HL-60/S4 treated with phorbol 12-myristate 13-acetate at 8.2 ng/mL for 4 days and 3 days (cell line): ENCODE measurements around the gene PIP4K2C.

Source experiments
- in situ Hi-C: fragments of 300-500 bp; cut with MboI; formaldehyde crosslinking; loops from 2 replicates; pipeline ENCODE4 v1.15.0; 2022; ENCODE audit warnings: low sequenced_read_pairs

Gene PIP4K2C

DNA sequence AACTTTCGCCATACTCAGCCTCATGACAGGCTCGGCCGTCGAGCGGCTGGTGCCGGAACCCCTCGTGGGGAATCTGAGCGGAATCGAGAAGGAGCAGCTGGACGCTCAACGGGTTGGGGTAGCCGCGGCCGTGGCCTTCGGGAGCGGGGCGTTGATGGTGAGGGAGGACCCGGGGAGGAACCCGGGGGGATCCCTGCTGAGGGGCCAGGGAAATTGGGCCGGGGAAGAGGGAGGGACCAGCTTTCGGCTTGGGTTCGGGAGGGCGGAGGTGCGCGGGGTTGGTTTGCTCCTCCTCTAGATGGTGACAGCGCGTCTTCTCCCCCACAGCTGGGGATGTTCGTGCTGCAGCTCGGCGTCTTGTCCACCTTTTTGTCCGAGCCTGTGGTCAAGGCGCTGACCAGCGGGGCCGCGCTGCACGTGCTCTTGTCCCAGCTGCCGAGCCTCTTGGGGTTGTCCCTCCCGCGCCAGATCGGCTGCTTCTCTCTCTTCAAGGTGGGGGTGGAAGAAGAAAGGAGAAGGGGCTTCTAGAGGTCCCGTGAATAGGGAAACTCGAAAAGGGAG lies 30.0 kb downstream of the PIP4K2C start:
- in situ Hi-C loops = no loop called here

DNA sequence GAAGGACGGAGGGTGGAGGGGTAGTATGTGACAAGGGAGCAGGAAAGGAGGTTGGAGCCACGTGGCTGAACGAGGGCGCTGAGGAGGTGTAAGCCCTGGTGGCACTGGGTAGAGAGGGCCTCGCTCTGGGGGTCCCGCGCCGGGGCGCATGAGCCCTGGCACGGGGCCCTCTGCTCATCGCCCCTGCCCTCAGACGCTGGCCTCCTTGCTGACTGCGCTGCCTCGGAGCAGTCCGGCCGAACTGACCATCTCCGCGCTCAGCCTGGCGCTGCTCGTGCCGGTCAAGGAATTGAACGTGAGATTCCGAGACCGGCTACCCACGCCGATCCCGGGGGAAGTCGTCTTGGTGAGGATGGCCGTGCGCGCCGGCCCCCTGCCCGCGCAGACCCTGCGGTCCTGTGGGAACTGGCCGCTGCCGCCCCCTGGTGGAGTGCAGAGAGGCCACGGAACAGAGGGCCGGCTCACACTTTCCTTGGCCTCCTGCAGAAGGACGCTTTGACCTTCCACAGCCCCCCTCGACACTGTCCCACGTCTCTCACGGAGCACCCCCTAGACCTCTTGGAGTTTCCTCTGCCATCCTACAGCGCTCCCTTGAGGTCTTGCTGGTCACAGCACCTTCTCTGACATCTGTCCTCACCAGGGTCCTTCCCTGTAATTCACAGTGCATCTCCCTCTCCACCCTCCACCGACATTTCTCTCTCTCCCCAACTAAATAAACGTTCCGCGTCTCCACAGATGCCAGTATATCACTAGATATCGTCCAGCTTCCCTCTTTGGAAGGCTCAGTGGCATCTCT lies 30.7 kb downstream of the PIP4K2C start:
- in situ Hi-C loops = no loop called here

- in situ Hi-C loops = no loop called here
Measured at GRCh38 chr12:57622293-57623245, 31.6 kb downstream of the PIP4K2C start.

DNA sequence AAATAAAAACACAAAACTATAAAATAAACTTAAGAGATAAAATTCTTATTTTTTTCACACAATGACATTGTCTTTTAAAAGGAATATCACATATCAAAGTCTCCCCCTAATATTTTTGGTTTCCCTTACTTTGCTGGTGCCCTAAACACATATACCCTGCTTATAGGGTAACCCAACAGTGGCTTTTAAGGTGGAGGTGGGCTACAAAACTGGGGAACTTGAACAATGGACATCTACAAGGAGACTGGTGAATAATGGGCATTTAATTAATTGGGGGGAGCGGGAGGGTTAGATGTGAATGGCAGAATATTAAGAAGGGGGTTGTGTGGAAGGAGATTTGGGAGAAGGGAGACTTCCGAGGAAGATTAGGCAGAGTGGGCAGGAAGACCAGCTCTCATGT lies 32.4 kb downstream of the PIP4K2C start:
- in situ Hi-C loops = no loop called here

- in situ Hi-C loops = no loop called here
Measured at GRCh38 chr12:57623811-57624390, 32.9 kb downstream of the PIP4K2C start.

GRCh38 chr12:57624441-57625220 lies 33.6 kb downstream of the PIP4K2C start:
- in situ Hi-C loops = no loop called here

GRCh38 chr12:57625261-57626032 lies 34.5 kb downstream of the PIP4K2C start:
- in situ Hi-C loops = no loop called here

- in situ Hi-C loops = no loop called here
Measured at GRCh38 chr12:57626111-57626920, 35.3 kb downstream of the PIP4K2C start.

GRCh38 chr12:57626921-57627445 lies 36.0 kb downstream of the PIP4K2C start:
- in situ Hi-C loops = no loop called here

DNA sequence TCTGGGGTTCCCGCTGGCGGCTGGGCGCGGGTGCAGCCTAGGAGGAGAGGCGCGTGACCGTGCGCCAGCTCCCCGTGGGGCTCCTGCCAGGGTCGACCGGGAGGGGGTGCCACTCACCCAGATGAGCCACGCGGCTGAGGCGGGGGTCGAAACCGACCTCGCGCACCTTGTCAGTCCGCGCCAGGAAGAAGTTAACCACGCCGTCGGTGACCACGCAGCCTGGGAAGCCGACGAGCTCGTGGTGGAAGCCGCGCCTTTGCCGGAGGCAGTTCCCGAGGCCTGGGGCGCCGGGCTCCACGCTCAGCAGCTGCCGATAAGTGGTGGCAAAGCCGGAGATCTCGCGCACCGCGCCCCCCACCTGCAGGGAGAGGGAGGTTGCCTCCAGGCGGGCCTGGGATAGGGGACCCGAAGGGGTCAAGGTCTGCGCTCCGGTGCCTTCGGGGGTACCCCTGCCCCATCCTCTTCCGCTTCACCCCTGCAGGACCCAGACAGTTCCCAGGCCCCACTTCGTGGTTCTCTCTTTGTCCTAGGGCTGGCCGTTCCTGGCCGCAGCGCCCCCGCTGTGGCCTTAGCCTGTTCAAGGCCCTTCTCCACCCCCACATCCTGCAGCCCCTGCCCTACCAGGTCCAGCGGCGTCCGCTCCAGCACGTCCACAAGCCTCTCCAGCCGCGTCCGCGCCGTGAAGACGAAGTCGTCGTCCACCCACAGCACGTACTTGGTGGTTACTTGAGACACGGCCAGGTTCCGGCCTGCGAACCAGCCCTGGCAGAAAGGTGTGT lies 36.7 kb downstream of the PIP4K2C start:
- in situ Hi-C loops = no loop called here

DNA sequence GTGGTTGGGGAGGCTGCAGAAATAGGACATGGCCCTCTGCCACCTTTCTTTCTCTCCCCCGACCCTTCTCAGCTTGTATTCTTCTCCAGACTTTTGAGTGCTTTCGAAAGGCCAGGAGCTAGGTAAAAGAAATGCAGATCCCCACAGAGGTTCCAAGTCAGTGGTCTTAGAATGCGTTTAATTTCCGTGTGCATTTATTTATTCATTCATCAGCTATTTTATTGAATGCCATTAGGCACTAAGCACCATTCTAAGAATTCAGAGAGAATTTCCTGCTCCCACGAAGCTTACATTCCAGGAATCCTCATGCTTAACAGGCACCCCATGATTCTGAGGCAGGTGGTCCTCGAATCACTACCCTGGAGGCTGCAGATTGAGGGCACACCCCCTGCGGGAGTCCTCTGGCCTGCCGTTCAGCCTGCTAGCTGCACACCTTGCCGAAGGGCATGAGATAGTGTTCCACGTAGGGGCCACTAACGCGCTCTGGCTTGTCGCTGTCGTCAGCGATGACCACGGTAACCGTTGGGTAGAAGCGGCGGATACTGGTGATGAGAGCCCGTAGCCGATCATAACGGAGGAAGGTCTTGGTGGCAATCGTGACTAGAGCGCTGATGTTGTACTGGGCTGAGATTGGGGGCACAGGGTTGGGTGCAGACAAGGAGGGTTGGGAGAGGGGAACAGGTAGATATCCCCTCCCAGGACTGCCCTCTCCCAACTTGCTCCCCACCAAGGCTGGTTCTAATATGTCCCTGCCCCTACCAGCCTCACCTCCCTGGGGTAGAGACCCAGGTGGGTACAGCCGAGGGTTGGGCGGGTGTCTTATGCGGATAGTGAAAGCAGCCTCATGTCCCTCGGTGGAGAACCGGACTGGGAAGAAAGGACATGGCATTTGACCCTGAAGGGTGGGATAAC lies 37.5 kb downstream of the PIP4K2C start:
- in situ Hi-C loops = no loop called here

GRCh38 chr12:57629897-57630471 lies 39.0 kb downstream of the PIP4K2C start:
- in situ Hi-C loops = no loop called here

GRCh38 chr12:57630891-57631433 lies 40.0 kb downstream of the PIP4K2C start:
- in situ Hi-C loops = no loop called here

- in situ Hi-C loops = no loop called here
Measured at GRCh38 chr12:57631566-57632072, 40.6 kb downstream of the PIP4K2C start.

DNA sequence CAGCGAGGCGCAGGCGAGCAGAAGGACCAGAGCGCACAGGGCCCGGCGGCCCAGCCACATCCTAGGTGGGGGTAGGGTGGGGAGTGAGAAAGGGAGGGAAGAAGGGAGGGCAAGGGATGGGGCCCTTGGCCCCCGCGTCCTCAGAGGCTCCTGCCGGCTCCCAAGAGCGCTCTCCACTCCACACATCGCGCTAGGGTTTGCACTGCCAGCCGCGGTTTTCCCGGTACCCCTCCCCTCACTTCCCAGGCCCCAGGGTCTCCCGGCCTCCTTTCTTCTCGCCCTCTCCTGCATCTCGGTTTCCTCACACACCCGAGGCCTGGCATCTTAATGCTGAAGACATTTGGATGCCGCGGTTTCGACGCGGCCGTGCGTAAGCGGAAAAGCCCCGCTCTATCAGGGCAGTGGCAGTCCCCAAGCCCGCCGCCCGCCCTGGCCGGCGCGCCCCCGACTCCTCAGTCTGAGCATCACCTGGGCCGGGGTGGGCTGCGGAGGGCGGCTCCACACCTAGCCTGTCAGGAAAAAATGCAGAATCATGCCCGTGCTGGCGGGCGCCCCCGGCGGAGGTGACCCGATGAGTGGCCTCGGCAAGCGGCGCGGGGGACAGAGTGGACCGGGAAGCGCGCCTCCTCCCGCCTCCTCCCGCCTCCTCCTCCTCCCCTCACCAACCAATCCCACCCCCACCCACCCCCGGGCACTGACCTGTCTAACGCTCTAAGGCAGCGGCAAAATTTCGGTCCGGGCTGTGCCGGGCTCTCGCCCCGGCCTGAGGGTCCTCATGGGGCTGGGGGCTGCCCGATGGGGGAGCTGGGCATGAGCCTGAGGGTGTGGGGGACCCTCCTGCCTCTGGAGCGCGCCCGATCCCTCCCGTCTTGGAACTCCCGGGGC lies 41.3 kb downstream of the PIP4K2C start:
- in situ Hi-C loops = no loop called here
